Measurements from ENCODE around the gene TPK1.

Gene TPK1

DNA sequence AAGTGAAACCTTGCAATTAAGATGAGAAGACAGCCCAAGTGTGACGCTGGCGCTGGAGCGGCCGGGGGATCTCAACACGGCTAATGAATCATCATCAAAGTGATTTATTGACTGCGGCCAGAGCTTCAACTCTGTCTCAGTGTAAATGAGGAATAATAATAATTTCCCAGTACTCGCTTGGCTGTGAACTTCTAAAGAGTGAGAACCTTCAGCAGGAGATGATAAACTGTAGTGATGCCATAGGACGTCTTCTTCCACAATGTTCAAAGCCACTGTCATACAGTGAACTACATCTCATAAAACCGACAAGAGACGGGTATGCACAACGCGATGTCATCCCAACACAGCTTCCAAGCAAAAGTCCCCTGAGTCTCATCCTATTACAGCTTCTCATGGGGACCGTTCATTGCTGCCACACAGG is 308.8 kb downstream of the TPK1 start:
- peak; percentile 73 for DNase-seq

DNA sequence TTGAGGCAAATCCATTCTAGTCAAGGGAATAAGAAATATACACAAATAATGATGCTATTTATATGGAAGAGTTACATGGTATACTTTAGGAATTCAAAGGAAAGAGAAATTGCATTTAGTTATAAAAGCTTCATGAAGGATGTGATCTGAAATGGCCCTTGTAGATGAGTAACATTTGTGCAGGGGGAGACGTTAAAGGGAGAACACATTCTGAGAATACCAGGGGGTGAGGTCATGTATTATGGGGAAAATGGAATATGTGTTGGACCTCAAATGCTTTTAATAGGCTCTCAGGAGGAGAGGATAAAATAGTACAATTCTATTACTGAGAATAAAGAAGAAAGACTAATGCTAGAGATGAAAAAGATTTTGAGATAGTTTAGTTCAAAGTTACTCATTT is 309.9 kb downstream of the TPK1 start:
- DNase-seq = no peak

DNA sequence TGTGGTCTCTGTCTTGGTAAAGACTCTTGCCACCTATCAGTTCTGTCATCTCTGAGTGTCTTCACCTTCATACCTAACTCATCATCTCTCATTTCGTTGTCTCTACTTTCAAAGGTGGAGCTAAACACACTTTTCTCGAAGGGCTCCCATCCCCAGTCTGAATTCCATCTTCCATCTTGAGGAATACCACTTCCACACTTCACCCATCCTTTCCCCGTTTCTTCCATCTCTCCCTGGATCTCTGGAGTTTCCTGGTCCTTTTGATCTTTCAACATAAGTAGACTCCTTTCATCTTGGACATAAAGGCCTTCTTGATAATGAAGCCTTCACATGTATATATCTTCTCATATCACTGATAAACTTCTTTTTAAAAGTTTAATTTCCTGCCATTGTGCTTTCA is 311.6 kb downstream of the TPK1 start:
- DNase-seq = no peak

DNA sequence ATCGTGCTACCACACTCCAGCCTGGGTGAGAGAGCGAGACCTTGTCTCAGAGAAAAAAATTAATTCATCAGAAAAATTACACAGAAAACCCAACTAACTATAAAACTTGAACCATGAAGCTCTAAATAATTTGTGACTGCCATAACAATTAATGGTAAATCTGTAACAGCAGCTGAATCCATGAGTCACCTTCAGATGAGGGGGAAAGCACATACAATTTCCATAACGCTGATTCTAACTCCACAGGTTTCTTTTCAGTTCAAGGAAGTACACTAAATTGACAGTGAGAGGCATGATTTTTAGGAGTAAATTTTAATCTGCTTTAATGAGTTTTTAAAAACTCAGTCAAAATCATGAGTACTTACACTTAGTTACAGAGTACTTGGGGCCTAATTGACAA is 312.2 kb downstream of the TPK1 start:
- DNase-seq = no peak

DNA sequence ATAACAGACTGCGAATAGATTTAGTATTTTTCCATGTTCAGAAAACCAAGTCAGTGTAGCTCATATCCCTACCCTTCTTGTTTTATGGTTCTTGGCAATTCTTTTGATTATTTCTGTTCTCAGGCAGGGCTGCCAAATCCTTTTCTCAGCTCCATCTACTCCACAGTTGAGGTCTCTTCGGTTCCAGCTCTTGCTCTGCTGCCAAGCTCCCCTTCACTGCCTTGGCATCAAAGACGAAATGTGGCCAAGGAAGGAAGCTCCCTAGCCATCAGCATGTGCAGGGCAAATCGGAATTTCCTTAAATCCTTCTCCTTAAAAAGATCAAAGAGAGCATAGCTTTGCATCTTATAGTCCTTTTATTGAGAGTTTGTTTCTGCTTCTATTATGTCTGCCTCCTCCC is 315.9 kb downstream of the TPK1 start:
- DNase-seq = no peak

DNA sequence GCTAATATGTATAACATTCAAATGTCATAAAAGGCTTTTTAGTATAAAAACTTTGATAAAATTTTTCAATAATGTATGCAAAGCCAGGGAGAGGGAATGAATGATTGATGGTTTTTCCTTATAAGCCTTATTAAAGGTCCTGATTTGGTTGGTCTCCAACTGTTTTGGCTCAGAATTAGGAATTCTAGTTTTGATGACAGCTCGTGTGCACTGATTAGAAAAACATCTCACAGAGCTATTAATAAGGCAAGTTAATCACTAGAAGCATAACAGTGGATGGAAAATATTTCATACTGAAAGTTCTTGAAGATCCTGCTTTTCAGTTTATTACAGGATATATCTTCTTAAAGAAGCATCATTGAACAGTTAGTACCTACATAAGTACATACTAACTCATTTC is 317.5 kb downstream of the TPK1 start:
- DNase-seq = no peak

DNA sequence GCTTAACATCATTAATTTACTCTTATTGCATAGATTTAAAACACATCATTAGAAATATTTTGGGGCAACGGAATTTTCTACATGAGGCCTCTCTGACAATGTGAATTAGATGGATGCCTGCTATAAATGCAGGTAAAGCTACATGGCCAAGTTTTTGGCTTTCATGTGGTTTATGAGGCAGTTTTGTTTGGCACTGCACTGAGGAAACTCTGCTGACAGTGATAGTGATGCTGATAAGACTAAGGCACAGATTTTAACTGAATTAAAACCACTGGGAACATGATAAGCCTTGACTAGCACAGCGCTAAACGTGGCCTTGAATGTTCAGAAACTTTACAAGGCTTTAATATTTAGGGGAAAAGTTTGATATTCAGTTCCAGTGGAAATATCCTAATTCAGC is 318.1 kb downstream of the TPK1 start:
- no peak for DNase-seq

DNA sequence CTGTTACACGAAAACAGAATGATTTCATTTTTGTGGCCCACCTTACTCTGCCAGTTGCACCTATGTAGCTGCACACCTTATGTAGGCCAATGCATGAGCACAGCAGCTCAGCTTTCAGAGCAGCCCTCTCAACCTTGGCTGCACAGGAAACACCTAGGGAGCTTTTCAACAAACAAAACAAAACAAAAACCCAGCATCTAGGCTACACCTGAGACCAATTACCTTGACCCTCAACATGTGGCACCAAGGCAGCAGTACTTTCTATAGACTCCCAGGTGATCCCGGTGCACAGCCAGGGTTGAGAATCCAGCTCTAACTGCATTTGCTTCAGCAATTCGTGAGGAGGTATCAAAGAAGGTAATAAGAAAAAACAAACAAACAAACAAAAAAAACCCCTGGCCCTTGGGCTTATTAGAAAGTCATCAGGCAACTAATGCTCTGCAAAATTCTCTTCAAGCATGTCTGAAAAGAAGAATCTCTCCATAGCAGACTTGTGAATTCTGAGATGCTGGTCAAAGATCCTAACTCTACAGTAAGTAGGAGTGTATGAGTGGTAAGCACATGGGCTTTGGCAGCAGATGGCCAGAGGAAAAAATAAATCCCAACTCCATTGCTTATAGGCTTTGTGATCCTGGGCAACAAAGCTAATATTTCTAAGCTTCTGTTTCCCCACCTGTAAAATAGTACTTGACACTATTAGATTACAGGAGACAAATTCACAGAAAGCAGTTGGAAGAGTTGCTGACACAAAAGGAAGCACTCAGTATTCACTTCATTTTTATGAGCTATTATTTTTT is 318.9 kb downstream of the TPK1 start:
- no peak for DNase-seq

DNA sequence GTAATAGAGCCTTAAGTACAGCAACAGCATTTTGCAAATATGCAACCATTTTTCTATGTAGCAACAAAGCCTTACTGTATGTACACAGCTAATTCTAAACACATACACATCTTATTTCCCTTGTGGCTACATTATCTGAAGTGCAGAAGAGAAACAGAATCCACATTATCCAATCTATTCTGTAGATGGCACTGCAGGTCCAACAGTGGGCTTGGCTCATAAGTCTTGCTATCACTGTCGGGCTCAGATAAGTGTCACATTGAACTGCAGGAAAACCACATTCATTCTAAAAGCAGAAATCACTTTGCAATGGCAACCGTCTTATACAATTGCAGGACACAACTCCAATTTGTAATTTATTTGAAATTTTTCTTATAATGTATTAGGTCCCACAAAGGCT is 322.5 kb downstream of the TPK1 start:
- DNase-seq = no peak

DNA sequence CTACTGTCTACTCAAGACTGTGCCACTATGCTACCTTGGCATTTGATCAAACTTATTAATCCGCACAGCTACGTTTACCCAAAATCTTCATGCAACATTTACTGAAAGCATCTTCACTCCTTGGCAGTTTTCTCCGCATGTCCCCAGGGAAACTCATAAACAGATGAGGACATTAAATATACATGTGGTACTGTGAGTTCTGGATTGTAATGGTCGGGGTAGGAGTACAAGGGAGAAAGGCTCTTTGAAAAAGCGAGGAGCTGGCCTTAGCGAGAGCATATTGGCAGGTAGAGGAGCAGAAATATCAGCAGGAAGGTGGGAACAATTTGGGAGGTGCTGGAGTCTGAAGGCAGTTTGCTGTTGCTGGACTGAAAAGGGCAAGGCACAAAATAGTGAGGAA is 325.2 kb downstream of the TPK1 start:
- no peak for DNase-seq

DNA sequence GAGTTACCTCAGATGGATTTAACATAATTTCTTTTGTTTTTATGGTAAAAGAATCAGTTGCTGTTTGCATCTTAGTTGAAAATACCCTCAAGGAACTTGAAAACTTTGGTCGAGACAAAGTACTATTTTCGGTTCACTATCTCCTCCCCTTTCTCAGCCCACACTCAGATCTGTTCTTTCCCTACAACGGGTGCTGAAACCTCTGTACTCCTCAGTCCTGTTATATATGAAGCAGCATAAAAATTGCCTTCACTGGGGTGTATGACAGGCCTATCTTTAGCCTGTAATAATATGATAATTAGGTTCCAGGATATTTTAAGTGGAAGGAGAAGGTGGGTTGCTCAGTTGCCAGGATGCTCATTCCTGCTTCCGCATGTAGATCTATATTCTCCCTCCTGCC is 327.2 kb downstream of the TPK1 start:
- no peak for DNase-seq

DNA sequence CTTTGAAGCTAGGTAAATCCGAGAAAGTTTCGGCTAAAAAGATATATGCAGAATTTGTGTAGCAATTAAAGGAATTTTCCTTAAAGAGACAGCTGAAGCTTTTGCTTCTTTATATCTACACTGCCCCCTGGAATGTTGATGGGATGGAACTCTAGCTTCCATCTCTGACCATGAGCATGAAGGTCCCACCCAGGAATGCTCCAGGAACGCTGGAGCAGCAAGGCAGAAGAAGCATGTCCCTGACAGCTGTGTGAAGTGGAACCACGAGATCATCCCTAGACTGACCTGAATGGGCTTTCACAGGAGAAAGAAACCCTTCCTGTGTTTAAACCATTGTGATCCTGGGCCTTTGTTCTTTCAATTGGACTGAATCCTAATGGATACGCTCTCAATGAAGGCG is 332.6 kb downstream of the TPK1 start:
- DNase-seq = no peak

DNA sequence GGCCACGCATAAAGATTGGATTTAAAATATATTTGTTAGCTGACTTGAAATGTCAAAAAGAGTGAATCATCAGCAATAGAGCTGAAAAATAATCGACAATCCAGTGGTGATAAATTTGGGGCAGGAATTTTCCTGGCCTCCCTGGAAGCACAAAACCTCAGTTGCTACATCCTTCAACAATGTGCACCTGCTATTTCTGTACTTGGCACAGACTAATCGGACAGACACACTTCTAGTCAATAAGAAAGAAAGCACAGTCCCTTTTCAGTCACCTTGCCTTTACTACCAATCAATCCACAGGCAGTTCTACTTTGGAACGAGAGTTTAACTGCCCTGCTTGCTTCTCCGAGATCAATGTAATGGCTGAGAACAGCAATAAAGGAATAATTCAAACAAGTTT is 335.6 kb downstream of the TPK1 start:
- DNase-seq = no peak

DNA sequence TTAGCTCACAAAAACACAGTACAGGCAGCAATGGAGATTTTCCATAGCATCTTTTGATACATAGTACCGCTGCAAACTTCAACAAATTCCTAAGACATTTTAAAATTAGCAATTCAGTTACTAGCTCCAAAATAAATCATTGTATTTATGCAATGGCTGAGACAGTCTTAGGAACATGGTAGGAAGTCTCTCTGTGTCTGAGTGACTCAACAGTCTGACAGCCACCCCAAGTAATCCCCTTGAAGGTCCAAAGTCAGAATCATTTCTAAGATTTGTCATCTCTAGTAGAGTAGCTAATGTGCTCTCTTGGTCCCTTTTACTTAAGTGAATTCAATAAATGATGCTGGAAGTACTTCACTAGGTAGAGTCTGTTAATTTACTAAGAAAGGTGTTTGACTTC is 338.6 kb downstream of the TPK1 start:
- DNase-seq = no peak

DNA sequence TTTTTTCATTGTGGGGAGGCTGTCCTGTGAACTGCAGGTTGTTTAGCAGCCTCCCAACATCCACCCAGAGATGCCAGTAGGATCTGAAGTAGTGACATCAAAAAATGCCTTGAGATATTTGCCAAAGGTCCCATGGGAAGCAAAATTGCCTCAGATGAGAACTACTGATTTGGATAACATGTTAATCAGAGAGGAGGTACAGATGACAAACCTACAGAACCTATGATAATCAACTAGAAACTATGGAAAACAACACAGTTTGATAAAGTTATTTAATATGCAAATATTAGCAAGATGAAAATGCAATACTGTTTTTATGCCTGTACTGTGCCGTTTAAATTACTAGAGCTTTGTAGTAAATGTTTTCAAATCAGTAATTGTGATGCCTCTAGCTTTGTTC is 341.5 kb downstream of the TPK1 start:
- no peak for DNase-seq

DNA sequence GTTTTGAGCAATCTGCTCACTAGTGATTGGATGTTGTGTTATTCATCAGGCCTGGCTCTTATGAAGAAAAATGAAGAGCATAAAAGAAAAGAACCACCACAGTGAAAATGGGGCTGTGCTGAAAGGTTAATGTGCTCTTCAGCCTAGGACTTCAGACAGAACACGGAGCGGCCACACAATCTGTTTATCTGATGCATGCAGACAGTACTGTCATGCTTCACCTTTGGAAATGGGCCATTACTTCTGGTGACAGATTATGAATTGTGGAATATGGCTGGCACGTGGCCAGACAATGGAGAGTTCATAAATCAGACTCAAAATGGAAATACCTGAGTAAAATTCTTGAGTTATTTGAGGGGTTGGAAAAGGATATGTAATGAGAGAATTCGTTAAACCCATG is 346.3 kb downstream of the TPK1 start:
- DNase-seq = no peak

DNA sequence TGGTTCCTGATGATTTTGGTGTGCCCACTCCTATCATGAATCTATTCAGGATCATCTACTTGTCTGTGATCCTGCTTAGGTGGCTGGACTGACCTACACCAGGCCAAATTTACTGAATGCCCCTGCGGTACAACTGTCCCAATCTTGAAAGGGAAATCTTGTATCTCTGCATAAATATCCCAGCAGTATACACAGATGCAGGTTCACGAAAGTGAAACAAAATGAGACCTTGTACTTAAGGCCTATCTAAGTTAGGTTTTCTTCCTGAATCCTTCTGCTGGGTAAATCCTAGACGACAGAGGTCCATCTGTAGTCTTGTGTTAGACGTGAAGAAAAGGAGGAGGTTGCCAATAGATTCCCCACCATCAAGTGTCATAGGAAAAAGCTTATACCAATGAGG is 346.9 kb downstream of the TPK1 start:
- no peak for DNase-seq

DNA sequence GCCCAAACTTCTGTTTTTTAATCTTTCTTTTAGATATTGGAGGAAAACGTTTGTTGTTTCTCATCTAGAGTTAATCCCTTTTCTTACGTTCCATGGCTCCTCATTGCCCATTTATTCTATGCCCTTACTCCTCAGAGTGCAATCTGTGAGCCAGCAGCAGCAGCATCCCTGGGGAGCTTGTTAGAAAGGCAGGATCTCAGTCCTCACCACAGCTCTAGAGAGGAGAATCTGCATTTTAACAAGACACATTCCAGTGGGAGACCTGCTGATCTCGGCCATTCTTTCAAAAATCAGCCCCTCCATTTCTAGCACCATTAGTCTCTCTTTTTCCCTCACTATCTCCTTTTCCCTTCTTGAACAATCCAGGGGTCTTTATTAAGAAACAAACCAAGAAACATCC is 348.0 kb downstream of the TPK1 start:
- no peak for DNase-seq

DNA sequence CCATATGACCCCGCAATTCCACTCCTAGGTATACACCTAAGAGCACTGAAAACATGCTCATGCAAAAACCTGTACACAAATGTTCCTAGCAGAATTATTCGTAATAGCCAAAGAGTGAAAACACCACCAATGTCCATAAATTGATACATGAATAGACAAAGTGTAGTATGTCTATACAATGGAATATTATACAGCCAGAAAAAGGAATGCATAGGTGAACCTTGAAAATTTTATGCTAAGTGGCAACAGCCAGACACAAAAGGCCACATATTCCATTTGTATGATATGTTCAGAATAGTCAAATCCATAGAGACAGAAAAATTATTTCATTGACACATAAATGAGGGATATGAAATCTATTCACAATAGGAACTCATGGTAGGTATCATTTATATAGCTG is 351.4 kb downstream of the TPK1 start:
- no peak for DNase-seq

DNA sequence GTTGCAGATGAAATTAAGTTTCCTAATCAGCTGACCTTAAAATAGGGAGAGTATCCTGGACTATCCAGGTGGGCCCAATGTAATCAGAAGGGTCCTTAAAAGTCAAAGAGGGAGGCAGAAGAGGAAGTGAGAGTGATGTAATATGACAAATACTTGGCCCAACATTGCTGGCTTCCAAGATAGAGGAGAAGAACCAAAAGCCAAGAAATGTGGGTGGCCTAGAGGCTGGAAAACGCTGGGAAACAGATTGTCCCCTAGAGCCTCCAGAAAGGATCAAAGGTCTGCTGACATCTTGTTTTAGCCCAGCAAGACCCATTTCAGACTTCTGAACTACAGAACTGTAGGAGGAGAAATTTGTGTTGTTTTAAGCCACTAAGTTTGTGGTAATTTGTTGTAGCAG is 352.7 kb downstream of the TPK1 start:
- DNase-seq = no peak

DNA sequence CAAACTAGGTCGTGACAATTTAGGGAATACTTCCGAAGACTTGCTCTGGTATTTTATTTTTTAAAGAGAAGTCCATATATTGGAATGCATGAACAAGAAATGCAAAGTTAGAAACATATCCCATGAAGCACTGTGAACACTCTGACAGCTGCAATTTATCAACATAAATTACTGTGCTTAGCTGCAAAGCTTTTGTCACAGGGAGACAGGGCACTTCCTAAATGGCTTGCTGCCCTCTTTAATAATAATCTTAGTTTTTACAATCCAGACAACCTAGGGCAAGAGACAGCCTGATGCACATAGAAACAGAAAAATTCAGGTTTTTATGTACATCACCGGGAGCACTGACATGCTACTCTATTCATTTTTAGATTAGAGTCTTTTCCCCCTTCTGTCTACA is 354.0 kb downstream of the TPK1 start:
- DNase-seq = no peak

DNA sequence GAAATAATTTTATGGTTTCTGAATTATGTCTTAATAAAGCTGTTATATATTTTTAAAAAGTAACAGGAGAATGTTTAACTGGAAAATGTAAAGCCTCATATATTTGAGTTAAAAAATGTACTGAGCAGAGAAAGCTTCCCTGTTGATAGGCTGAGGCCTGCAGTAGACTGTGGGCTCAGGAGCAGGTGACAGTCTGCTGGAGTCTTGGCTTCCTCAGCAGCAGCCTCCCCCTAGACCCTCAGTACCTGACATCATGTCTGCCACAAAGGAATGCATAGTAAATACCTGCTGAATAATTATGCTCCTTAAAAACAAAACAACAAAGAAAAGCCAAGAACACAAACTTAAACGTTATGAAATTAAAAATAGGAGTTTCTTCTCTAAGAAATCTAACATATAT is 358.5 kb downstream of the TPK1 start:
- no peak for DNase-seq

DNA sequence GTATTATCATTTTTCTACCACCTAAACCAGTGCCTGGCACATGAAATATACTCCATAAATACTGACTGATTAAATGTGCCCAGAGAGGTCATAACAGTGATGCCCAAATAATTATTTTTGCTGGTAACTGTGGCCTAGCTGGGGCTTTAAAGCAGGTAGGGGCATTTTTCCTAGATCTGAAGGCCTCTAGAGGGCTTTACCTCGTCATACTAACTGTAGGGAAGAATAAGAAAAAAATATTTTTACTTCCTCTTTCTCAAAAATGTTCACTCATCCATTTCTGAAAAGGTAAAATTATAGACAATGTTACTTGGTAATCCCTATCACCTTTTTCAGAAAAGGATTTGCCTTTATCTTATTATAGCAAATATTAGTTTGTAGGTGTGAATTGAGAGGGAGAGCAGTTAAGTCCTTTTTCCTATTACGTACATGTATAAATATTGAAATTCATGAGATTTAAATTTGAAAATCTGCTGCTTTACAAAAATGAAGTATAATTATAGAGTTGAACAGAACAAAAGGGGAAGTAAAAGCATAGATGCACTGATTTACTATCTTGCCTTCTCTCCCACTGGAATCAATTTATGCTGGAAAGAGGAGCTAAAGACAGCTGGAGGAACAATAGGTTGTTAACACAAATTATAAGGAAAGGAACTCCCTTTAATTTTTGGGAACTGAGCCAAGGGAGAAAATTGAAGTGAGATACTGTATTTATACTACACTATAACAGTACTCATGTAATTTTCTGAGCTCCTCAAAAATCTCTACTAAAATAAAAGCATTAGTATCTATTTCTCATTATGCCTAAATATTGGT is 360.8 kb downstream of the TPK1 start:
- no peak for DNase-seq

DNA sequence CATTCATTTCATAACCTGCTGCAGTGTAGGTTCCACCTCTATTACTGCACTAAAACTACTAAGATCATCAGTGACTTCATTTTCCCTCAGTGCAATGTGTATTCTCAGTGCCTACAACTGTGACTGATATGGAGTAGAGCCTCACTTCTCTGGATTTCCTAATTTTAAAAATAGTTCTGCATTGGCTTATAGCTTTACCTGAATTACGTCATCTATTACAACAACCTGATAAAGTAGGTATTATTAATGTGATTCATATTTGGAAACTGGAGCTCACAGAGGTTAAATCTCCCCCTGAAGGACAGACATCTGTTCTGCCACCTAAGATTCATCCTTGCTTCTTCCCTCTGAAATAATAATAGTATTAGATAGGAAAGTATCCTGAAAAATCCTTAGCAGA is 361.5 kb downstream of the TPK1 start:
- no peak for DNase-seq
